ENCODE measurements around the gene CD164L2. TPM values are rescaled to one million over a fixed set of nuclear protein-coding genes. Genes with fewer than 3 reads are reported as not detected.

CD164L2 gene
- total RNA-seq, 2 experiments from 2014 or later: not detected

- Mint-ChIP-seq H3K27ac (no peak overlapping the region), H3K4me1 (ENCODE audit: low read depth) (no peaks in the 10 kb centered on the region), H3K4me3 (no peak overlapping the region), H3K27me3 (no peaks in the 10 kb centered on the region), H3K36me3 (no peaks in the 10 kb centered on the region), H3K9me3 (no peaks in the 10 kb centered on the region)
- DNase-seq: no peak
- ChIA-PET POLR2A (no interaction called here), CTCF (interaction anchor here (0.6 to 7.6 kb wide), 4 partner anchors 23 to 127 kb away, joined by 3 to 173 read pairs (median 13); no protein-coding TSS in a partner anchor)
- intact Hi-C loops (cut with micrococcal nuclease): no loop called here
These were observed 2.1 kb downstream of the CD164L2 start for GRCh38 chr1:27380766-27381733.

- ChIA-PET POLR2A (no interaction called here), CTCF (no interaction called here)
- no peak for DNase-seq
- Mint-ChIP-seq H3K27ac (no peak overlapping the region), H3K36me3 (no peaks in the 10 kb centered on the region), H3K27me3 (no peaks in the 10 kb centered on the region), H3K4me1 (ENCODE audit: low read depth) (no peaks in the 10 kb centered on the region), H3K9me3 (no peaks in the 10 kb centered on the region), H3K4me3 (no peak overlapping the region)
- intact Hi-C loops (cut with micrococcal nuclease): no loop called here
These were observed 2.9 kb downstream of the CD164L2 start for GRCh38 chr1:27380224-27380623.

- H3K36me3 Mint-ChIP-seq: no peaks in the 10 kb centered on the region
- H3K4me1 Mint-ChIP-seq (ENCODE audit: low read depth): no peaks in the 10 kb centered on the region
- ChIA-PET CTCF (interaction anchor here (1.3 kb wide), 1 partner anchor 82 kb away, joined by 3 read pairs; no protein-coding TSS in a partner anchor), POLR2A (no interaction called here)
- no peaks in the 10 kb centered on the region for H3K27me3 Mint-ChIP-seq
- no peak overlapping the region for H3K27ac Mint-ChIP-seq
- H3K9me3 Mint-ChIP-seq: no peaks in the 10 kb centered on the region
- no peak overlapping the region for H3K4me3 Mint-ChIP-seq
- intact Hi-C loops (cut with micrococcal nuclease): no loop called here
- DNase-seq: no peak
These were observed 3.5 kb downstream of the CD164L2 start for GRCh38 chr1:27379564-27380122.

- intact Hi-C loops (cut with micrococcal nuclease): no loop called here
- H3K4me1 Mint-ChIP-seq (ENCODE audit: low read depth): no peaks in the 10 kb centered on the region
- ChIA-PET POLR2A (no interaction called here), CTCF (interaction anchor here (0.8 to 1.5 kb wide), 4 partner anchors 10 to 45 kb away, joined by 3 to 8 read pairs (median 5); partner anchors contain the start of gene MAP3K6)
- H3K27me3 Mint-ChIP-seq: no peaks in the 10 kb centered on the region
- no peaks in the 10 kb centered on the region for H3K36me3 Mint-ChIP-seq
- H3K27ac Mint-ChIP-seq: no peak overlapping the region
- DNase-seq: no peak
- no peak overlapping the region for H3K4me3 Mint-ChIP-seq
- H3K9me3 Mint-ChIP-seq: no peaks in the 10 kb centered on the region
These were observed 5.2 kb downstream of the CD164L2 start for GRCh38 chr1:27377760-27378495.

GRCh38 chr1:27374362-27375086, 8.6 kb downstream of the CD164L2 start, which contains the start of gene FCN3:
FCN3 (minus strand) TSS chr1:27374824; CDS start chr1:27374818, 6 bp downstream.
- Mint-ChIP-seq H3K9me3 (no peaks in the 10 kb centered on the region), H3K4me1 (ENCODE audit: low read depth) (no peaks in the 10 kb centered on the region), H3K27me3 (no peaks in the 10 kb centered on the region), H3K27ac (no peak within 1 kb of the TSS), H3K4me3 (no peak within 1 kb of the TSS), H3K36me3 (no peaks in the 10 kb centered on the region)
- POLR2A ChIA-PET: no interaction called here
- intact Hi-C loops (cut with micrococcal nuclease): no loop called here
- no peak for DNase-seq
- CTCF ChIA-PET: interaction anchor here (1.3 to 2.8 kb wide), 3 partner anchors 8 to 16 kb away, joined by 4 to 9 read pairs (median 6); partner anchors contain the start of gene MAP3K6

- CTCF ChIA-PET: interaction anchor here (1.2 to 3.1 kb wide), 2 partner anchors 40 to 73 kb away, joined by 3 to 17 read pairs; no protein-coding TSS in a partner anchor
- Mint-ChIP-seq H3K4me1 (ENCODE audit: low read depth) (peaks cover 4% of the 10 kb centered on the region), H3K9me3 (no peaks in the 10 kb centered on the region), H3K4me3 (no peak overlapping the region), H3K36me3 (no peaks in the 10 kb centered on the region), H3K27me3 (no peaks in the 10 kb centered on the region), H3K27ac (no peak overlapping the region)
- intact Hi-C loops (cut with micrococcal nuclease): no loop called here
- no peak for DNase-seq
- POLR2A ChIA-PET: no interaction called here
These were observed 10.1 kb downstream of the CD164L2 start for GRCh38 chr1:27372808-27373690.

GRCh38 chr1:27372022-27372807, 10.9 kb downstream of the CD164L2 start:
- no peaks in the 10 kb centered on the region for H3K36me3 Mint-ChIP-seq

GRCh38 chr1:27368869-27369582, 14.1 kb downstream of the CD164L2 start:
- ChIA-PET CTCF (interaction anchor here (1.1 to 4.1 kb wide), 3 partner anchors 12 to 300 kb away, joined by 3 to 23 read pairs (median 5); no protein-coding TSS in a partner anchor), POLR2A (no interaction called here)

More at GRCh38 chr1:27372022-27372807, 10.9 kb downstream of the CD164L2 start:
- POLR2A ChIA-PET: no interaction called here
- intact Hi-C loops (cut with micrococcal nuclease): no loop called here
- DNase-seq: no peak
- peaks cover 4% of the 10 kb centered on the region for H3K4me1 Mint-ChIP-seq (ENCODE audit: low read depth)
- H3K9me3 Mint-ChIP-seq: no peaks in the 10 kb centered on the region
- no peak overlapping the region for H3K4me3 Mint-ChIP-seq
- CTCF ChIA-PET: interaction anchor here (0.6 to 3.1 kb wide), 6 partner anchors 13 to 76 kb away, joined by 3 to 17 read pairs (median 3); no protein-coding TSS in a partner anchor
- H3K27me3 Mint-ChIP-seq: no peaks in the 10 kb centered on the region
- H3K27ac Mint-ChIP-seq: no peak overlapping the region

GRCh38 chr1:27367160-27367650, 15.9 kb downstream of the CD164L2 start:
- no peaks in the 10 kb centered on the region for H3K9me3 Mint-ChIP-seq
- POLR2A ChIA-PET: interaction anchor here (0.5 to 2.5 kb wide), 2 partner anchors 10 to 104 kb away, joined by 4 to 11 read pairs; no protein-coding TSS in a partner anchor
- H3K4me3 Mint-ChIP-seq: peak overlapping the region; percentile 55
- H3K27me3 Mint-ChIP-seq: no peaks in the 10 kb centered on the region
- peak overlapping the region; percentile 11 for H3K27ac Mint-ChIP-seq
- intact Hi-C loops (cut with micrococcal nuclease): no loop called here
- H3K36me3 Mint-ChIP-seq: no peaks in the 10 kb centered on the region
- DNase-seq: no peak
- peaks cover 18% of the 10 kb centered on the region for H3K4me1 Mint-ChIP-seq (ENCODE audit: low read depth)
- CTCF ChIA-PET: interaction anchor here (0.7 to 4.1 kb wide), 19 partner anchors 8 to 240 kb away, joined by 3 to 53 read pairs (median 6); partner anchors contain the start of genes AHDC1, FCN3 and SYTL1

More at GRCh38 chr1:27368869-27369582, 14.1 kb downstream of the CD164L2 start:
- no peak for DNase-seq
- no peaks in the 10 kb centered on the region for H3K36me3 Mint-ChIP-seq
- H3K9me3 Mint-ChIP-seq: no peaks in the 10 kb centered on the region
- no peaks in the 10 kb centered on the region for H3K27me3 Mint-ChIP-seq
- H3K27ac Mint-ChIP-seq: no peak overlapping the region
- H3K4me1 Mint-ChIP-seq (ENCODE audit: low read depth): peaks cover 17% of the 10 kb centered on the region
- intact Hi-C loops (cut with micrococcal nuclease): no loop called here
- no peak overlapping the region for H3K4me3 Mint-ChIP-seq
